HG03571 (cell line): ENCODE data around the gene POT1.

ENCODE experiments used
- ATAC-seq: cut with Tn5 transposase; IDR thresholded peaks from one replicate; pipeline ENCODE4 v1.9.1; 2021; ENCODE audit not compliant: unreplicated experiment

The POT1 gene

GRCh38 chr7:124812764-124813163 is 116.9 kb downstream of the POT1 start:
- no peak for ATAC-seq

DNA sequence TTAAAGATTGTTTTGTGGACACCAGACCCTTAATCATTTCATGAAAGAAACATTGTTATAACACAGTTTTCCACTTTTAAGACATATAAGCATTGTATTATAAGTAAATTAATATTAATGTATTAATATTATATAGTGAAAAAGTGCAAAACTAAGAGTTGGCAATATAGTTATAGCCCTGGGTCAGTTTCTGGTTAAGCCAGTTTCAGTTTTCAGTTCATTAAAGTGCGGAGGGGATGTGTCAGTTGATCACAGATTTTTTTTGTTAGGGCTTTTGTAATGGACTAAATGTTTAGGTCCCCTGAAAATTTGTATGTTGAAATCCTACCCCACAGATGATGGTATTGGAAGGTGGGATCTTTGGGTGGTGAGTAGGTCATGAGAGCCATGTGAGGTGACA is 118.3 kb downstream of the POT1 start:
- ATAC-seq, result no peak

GRCh38 chr7:124810605-124811004 is 119.0 kb downstream of the POT1 start:
- ATAC-seq, result no peak

- ATAC-seq, result no peak
Observed at GRCh38 chr7:124808206-124808605, 121.4 kb downstream of the POT1 start.

DNA sequence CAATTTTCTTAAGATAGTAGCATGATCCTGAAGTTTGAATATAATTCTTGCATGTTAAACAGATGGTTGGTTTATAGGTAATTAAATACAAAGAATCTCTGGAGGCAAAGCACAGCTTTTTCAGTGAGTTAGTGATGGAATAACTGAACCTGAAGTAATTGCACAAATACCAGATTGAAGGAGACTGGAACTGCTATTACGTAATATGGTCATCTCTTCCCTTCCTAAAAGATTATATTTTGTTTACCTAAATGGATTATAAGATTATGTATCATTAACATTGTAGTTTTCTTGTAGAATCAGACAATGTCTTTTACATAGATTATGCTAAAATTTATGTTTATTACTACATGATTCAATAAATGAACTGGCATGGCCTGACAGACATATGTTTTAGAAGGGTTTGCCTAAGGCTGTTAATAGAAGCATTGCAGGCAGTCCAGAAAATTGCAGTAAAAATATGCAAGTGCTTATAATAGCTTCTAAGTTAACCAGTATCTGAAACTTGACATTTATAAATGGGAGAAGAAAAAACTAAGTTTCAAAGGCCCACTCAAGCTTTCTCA is 128.2 kb downstream of the POT1 start:
- no peak for ATAC-seq

GRCh38 chr7:124800386-124800785 is 129.2 kb downstream of the POT1 start:
- no peak for ATAC-seq

DNA sequence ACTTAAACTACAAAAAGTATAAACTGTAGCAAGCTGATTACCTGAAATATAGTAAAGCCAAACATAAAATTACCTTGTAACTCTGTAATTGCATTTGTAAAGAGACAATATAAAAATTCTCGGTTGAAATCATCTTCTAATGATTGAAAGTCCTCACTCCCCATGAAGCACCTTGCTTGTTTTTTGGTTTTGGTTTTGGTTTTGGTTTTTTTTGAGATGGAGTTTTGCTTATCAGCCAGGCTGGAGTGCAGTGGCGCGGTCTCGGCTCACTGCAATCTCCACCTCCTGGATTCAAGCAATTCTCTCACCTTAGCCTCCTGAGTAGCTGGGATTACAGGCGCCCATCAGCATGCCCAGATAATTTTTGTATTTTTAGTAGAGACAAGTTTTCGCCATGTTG is 130.2 kb downstream of the POT1 start:
- no peak for ATAC-seq

DNA sequence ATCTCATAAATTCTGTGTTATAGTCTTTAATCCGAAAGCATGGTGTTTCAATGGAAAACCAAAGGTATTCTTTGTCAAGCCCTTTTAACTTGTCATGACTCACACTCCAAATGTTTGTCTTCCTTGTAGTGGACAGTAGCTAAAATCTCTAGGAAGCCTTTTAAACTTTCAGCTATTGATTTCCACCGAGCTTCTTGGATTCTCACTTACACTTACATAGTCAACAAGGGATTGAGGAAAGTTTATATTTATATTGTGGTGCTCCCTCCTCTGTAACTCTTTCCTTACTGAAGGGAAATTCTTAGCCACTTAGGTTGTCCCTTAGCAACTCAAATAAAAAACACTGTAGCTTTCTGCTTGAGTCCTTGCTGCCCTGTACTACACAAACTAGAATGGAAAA is 132.9 kb downstream of the POT1 start:
- ATAC-seq, result no peak

- no peak for ATAC-seq
Observed at GRCh38 chr7:124792696-124793095, 136.9 kb downstream of the POT1 start.

DNA sequence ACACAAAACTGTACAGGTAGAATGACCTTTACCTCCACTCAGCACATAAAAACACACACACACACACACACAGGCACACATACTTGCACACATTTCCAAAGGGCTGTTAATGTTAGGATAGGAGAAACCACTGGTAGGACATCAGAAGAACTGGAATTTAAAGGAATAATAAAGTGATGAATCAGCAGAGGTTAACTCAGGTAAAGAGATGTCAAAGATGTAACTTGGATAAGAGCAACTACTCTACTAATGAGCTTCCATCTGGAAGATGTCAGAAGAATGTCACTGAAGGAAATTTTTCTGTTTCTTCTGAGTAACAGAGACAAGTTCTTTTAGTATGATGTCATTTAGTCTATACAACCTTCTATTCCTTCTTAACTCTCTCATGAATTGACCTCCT is 137.6 kb downstream of the POT1 start:
- no peak for ATAC-seq

DNA sequence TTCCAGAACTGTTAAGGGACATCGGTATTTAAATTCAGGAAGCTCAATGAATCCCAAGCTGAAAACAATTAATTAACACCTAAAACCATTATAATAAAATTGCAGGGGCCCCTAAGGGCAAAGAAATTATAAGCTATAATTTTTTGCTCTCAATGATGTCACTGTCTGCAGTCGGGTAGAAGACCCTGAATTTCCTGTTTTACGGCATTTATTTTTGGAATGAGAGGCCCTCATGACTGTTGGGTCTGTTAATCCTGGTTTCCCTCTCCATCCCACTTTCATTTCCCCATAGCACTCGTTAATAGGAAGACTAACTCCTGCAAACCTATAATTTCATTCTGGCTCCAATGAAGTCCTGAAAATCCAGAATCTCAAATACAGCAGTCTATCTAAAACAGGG is 138.2 kb downstream of the POT1 start:
- no peak for ATAC-seq

DNA sequence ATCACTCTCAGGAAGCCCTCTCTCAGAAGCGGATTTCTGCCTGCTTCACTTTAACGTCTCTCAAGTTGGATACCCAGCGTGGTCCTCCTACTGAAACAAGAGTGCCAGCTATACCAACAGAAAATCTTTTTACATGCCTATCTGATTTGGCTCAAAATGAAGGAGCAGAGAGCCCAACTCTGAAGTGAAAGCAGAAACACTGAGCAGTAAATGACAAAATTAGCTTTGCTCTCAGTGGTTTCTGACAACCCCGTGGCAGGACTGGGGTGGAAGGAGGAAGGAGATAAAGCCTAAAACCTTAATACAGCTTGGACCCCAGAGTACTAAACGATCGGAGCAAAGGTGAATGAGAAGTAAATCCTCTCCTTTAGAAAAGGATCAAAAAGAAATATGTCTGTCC is 139.0 kb downstream of the POT1 start:
- ATAC-seq, result no peak

DNA sequence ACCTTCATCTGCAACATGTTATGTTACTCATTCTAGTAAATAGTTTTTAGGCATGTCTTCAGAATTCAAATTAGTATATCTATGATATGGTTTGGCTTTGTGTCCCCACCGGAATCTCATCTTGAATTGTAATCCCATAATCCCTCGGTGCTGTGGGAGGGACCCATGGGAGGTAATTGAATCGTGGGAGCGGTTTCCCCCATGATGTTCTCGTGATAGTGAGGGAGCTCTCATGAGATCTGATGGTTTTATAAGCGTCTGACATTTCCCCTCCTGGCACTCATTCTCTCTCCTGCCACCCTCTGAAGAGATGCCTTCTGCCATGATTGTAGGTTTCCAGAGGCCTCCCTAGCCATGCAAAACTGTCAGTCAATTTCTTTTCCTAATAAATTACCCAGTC is 143.6 kb downstream of the POT1 start:
- ATAC-seq, result no peak

DNA sequence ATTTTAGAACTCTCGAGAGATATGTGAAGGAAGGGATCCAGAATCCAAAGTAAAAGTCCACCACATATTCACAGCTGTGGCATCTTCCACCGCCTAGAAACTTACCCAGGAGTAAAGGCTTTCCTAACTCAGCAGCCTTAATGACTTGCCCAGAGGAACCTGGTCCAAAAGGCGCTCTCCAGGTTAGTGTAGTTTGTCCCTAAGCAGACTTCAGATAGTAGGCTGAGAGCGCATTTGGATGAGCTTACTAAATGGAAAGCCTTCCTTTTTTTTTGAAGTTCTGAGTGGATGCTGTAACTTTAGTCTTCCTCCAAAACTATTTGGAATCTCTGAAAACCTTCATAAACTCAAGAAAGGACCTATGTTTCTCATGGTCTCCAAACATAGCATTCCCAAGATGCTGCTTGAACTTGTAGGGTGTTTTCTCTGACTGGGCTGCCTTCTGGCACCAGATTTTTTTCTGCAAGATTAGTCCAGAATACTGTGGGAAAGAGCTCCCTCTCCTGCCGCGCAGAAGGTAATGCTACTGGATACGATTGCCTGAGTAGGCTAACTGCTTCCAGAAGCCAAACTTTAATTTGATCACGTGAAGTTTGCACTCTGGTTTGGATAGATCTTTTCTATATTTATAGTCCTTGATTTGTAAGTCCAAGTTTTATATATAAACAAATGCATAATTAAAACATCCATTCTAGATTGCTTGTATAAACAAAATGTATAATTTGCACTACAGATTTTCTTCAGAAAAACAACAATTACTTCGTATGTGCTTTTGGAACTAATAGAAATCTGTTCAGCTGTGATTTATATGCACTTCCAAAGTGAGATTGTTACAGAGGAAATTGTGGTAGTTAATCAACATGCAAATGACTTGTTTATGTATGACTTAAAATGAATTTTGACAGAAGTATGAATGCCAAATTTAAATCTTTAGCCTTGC is 144.5 kb downstream of the POT1 start:
- no peak for ATAC-seq

DNA sequence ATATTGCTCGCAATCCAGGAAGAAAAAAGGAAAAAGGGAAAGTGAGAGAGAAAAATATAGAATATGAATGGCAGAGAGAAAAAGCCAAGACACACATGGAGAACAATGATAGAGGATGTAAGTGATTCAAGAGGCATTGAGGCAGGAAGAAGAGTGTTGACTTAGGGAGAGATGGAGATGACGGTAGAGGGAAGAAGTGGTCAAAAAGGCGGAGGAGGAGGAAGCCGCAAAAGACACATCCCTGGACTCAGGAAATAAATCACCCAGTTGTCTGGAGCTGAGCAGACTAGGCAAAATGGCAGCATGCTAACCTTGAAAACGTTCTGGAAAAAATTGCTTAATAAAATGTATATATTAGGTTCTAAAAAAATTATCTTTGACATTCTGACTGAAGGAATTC is 146.4 kb downstream of the POT1 start:
- ATAC-seq, result no peak

DNA sequence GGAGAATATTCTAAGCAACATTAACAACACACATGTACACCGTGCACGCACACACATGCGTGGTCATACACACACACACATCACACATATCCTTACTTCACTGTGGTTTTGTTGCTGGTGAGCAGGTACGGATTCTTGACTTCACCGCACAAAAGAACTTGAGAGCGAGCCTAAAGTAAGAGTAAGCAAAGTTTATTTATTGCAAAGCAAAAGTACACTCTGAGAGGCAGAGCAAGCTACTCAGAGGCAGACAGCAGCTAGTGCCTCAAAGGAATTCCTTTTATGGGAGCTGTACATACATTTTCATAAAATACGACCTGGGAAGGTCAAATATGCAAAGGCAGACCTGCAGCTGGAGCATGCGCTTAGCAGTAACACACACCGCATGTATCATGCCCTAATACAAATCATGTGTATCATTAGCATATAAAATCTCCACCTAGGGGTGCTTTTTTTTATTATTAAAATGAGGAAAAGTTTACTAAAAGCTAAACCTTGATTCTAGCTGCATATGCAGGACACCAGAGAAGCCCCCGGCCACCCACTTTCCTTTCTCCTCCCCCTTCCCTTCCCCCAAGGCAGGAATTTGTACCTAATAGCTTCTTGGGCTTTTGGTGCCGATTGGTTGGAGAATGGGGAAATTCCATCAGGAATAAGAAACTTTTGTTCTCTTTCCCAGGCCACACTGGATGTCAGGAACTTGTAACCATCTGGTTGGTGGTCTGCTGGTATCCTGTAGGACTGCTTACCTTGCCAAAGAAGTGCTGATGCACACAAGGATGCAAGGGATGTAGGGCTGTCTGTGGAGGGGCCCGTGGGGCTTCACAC is 147.5 kb downstream of the POT1 start:
- ATAC-seq, result no peak

DNA sequence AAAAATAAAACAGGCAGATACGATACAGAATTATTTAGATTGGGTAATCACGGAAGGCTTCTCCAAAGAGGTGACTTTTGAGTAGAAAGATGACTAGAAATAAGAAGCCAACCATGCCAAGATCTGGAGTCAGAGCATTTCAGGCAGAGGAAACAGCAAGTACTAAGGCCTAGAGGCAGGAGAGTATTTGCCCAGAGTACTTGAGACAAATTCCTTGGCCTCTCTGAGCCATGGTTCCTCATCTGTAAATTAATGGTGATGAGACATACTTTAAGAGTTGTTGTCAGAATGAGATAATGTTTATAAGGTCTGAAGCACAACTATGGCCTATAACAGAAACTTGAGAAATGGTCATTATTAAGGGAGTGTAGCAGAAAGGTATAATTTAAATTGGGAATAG is 148.2 kb downstream of the POT1 start:
- ATAC-seq, result no peak

DNA sequence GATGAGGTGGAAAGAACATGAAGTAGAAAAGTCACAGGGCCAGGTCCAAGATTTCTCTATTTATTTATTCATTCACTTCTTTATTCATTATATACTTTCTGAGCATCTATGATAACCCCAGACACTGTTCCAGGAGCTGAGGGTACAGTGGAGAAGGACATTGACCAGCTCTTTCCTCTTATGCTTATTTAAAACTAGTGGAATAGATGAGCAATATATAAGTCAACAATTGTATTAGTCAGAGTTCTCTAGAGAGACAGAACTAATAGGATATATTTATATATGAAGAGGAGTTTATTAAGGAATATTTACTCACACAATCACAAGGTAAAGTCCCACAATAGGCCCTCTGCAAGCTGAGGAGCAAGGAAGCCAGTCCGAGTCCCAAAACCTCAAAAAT is 149.0 kb downstream of the POT1 start:
- no peak for ATAC-seq

- ATAC-seq, result no peak
Observed at GRCh38 chr7:124780056-124780455, 149.6 kb downstream of the POT1 start.

DNA sequence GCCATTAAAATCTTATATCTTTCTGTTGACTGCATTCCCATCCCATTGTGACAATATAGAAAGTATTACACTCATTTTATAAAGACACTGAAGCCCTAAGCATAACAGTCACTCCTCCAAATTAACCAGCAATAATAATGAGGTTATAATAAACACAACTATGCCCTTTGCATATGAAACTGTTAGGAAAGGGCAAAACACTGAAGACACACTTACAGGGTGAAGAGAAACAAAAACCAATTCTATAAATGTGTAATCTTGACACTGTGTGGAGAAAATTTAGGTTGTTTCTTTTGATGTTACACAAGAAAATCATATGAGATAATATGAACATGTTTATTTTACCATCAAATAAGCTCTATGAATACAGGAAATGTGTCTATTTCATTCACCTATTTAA is 150.0 kb downstream of the POT1 start:
- no peak for ATAC-seq

GRCh38 chr7:124779194-124779593 is 150.4 kb downstream of the POT1 start:
- no peak for ATAC-seq

GRCh38 chr7:124777268-124777667 is 152.4 kb downstream of the POT1 start:
- no peak for ATAC-seq
